PC-3 (cell line): Measurements from ENCODE around the gene BCAS4. TPM values are rescaled to one million over a fixed set of nuclear protein-coding genes. Genes with fewer than 3 reads are reported as not detected.

ENCODE experiments used
- ATAC-seq: fragments of 200-7000 bp; cut with Tn5 transposase; 2 replicates; pipeline ENCODE4 v1.9.1; 2020; ENCODE audit warnings: mild to moderate bottlenecking, moderate library complexity
- BruUV-seq: library from RNA; stranded (reverse); fragments of 400-500 nt; replicated peaks from 2 replicates; lab custom pipeline; 2021; lab: Mats Ljungman, UMichigan
- CTCF ChIA-PET: fragments of 300-600 bp; sonication (Branson Sonifier 250); formaldehyde crosslinking; loops from one replicate; lab custom pipeline; 2022; ENCODE audit warnings: antibody characterized with exemption; lab: Charles Lee
- POLR2A ChIA-PET: fragments of 300-600 bp; sonication (Branson Sonifier 250); formaldehyde crosslinking; loops from one replicate; lab custom pipeline; 2022; ENCODE audit warnings: antibody characterized with exemption; ENCODE audit not compliant: unreplicated experiment; lab: Charles Lee
- DNase-seq: peaks from one replicate; pipeline ENCODE4 v3.0.0-alpha.2; 2015
- H2AFZ ChIP-seq: fragments of 300-600 bp; sonication (generic); 2 replicates; pipeline ENCODE4 v1.6.0; 2016; ENCODE audit warnings: antibody characterized with exemption, low read length
- H3F3A ChIP-seq: fragments of 300-600 bp; sonication (generic); one replicate; pipeline ENCODE4 v1.6.0; 2017; ENCODE audit warnings: antibody characterized with exemption, low read length, control low read depth, mild to moderate bottlenecking; ENCODE audit not compliant: unreplicated experiment
- H3K27ac ChIP-seq: fragments of 300-600 bp; sonication (generic); 2 replicates; pipeline ENCODE4 v1.5.1; 2016; ENCODE audit warnings: mild to moderate bottlenecking, low read length
- H3K27me3 ChIP-seq: fragments of 300-600 bp; sonication (generic); 2 replicates; pipeline ENCODE4 v1.6.1; 2016; ENCODE audit warnings: low read length, mixed read lengths
- H3K36me3 ChIP-seq: fragments of 300-600 bp; sonication (generic); 2 replicates; pipeline ENCODE4 v1.6.1; 2016; ENCODE audit warnings: low read depth, mixed run types, low read length, mixed read lengths
- H3K4me1 ChIP-seq: fragments of 300-600 bp; sonication (generic); 2 replicates; pipeline ENCODE4 v1.5.1; 2016; ENCODE audit warnings: low read length; ENCODE audit not compliant: insufficient read depth
- H3K4me2 ChIP-seq: fragments of 300-600 bp; sonication (generic); 2 replicates; pipeline ENCODE4 v1.6.0; 2016; ENCODE audit warnings: low read length
- H3K4me3 ChIP-seq: fragments of 300-600 bp; sonication (generic); 2 replicates; pipeline ENCODE4 v1.5.1; 2016; ENCODE audit warnings: mild to moderate bottlenecking, low read length, mixed read lengths
- H3K79me2 ChIP-seq: fragments of 300-600 bp; sonication (generic); 2 replicates; pipeline ENCODE4 v1.6.1; 2017; ENCODE audit warnings: low read length, mixed read lengths
- H3K9ac ChIP-seq: fragments of 300-600 bp; sonication (generic); 2 replicates; pipeline ENCODE4 v1.6.0; 2016; ENCODE audit warnings: mild to moderate bottlenecking, low read length
- H3K9me2 ChIP-seq: fragments of 300-600 bp; sonication (generic); replicated peaks from 2 replicates; pipeline ENCODE4 v1.6.1; 2016; ENCODE audit warnings: mixed run types, low read length, mixed read lengths
- H3K9me3 ChIP-seq: fragments of 300-600 bp; sonication (generic); 2 replicates; pipeline ENCODE4 v1.6.1; 2016; ENCODE audit warnings: low read length, mixed read lengths
- H4K20me1 ChIP-seq: fragments of 300-600 bp; sonication (generic); 2 replicates; pipeline ENCODE4 v1.6.1; 2016; ENCODE audit warnings: low read length, mixed read lengths
- CTCF ChIP-seq: fragments of 300-600 bp; sonication (generic); conservative IDR thresholded peaks from 2 replicates; pipeline ENCODE4 v1.5.1; 2017; ENCODE audit warnings: antibody characterized with exemption, low read depth, mild to moderate bottlenecking, low read length
- EZH2 ChIP-seq: fragments of 300-600 bp; sonication (generic); IDR thresholded peaks from one replicate; pipeline ENCODE4 v1.6.1; 2017; ENCODE audit warnings: antibody characterized with exemption, mild to moderate bottlenecking, low read length; ENCODE audit not compliant: unreplicated experiment
- EZH2phosphoT487 ChIP-seq: fragments of 300-600 bp; sonication (generic); IDR thresholded peaks from 2 replicates; pipeline ENCODE4 v1.6.1; 2018; ENCODE audit warnings: mild to moderate bottlenecking, antibody characterized with exemption, low read length, borderline replicate concordance
- intact Hi-C: fragments of 100-400 bp; cut with micrococcal nuclease; formaldehyde crosslinking; loops from 2 replicates; pipeline ENCODE4 v1.9.0; 2023
- total RNA-seq: library from RNA; depleted of rRNA; stranded (reverse); fragments of >200 nt; gene quantifications from 2 replicates; pipeline ENCODE4 v1.2.3, GENCODE V29; 2014

BCAS4 gene
- total RNA-seq, 1 experiment from 2014 or later: 56.9 TPM

- ChIA-PET CTCF (interaction anchor here (1.0 to 2.1 kb wide), 3 partner anchors 41 to 139 kb away, joined by 4 to 9 read pairs (median 5); no protein-coding TSS in a partner anchor), POLR2A (interaction anchor here (0.5 to 0.8 kb wide), 4 partner anchors 34 to 853 kb away, joined by 3 to 4 read pairs (median 4); partner anchors contain the start of genes DPM1 and MOCS3)
- Histone ChIP-seq H3K27me3 (no peaks in the 10 kb centered on the region), H3F3A (no peaks in the 10 kb centered on the region), H3K9me2 (no peaks in the 10 kb centered on the region), H4K20me1 (no peaks in the 10 kb centered on the region), H3K9ac (peak overlapping the region; percentile 84), H3K79me2 (peaks cover 1% of the 10 kb centered on the region; the same call in 1 of the 2 replicates), H3K4me1 (peaks cover 21% of the 10 kb centered on the region), H3K4me3 (no peak overlapping the region), H3K27ac (peak overlapping the region; percentile 5; the same call in 1 of the 2 replicates), H3K4me2 (peak overlapping the region; percentile 80), H2AFZ (peak overlapping the region; percentile 95), H3K36me3 (no peaks in the 10 kb centered on the region), H3K9me3 (no peaks in the 10 kb centered on the region)
- TSS peak; percentile 51 for BruUV-seq
- ATAC-seq: no peak
- peak; percentile 22 for DNase-seq
- no peak for TF ChIP-seq CTCF
- no peak for TF ChIP-seq EZH2phosphoT487
- no peak for TF ChIP-seq EZH2
- intact Hi-C loops: no loop called here
Observed at GRCh38 chr20:50789968-50790650, 4.8 kb upstream of the BCAS4 start.

DNA sequence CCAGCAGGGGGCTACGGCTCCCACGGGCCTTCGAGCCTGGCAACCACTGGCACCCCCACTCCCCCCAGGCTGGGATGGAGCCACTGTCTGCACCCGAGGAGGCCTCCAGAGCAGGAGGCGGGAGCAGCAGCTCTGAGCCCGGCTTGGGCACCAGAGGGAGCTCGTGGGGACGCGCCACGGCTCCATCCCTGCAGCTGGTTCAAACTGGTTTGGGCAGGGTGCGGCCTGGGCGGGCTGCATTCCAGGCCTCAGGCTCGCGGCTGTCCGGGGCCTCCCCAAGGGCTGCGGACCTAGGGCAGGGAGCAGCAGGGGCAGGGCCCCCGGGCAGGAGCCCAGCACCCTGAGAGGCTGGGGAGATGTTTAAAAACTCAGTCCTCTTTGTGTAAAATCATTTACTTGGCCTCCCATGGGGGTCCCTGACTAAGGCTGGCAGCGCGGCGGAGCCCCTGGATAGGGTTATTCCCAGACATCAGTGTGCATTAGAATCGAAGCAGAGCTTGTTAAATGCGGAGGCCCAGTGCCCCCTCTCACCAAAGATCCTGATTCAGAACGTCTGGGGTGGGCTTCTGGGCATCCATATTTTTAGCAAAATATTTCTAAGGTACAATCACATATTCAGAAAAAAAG is 4.1 kb upstream of the BCAS4 start:
- H3K4me3 ChIP-seq: peak overlapping the region; percentile 47
- ATAC-seq (peak; percentile 83), DNase-seq (peak; percentile 96)
- peaks cover 24% of the 10 kb centered on the region for H3K4me1 ChIP-seq
- no peaks in the 10 kb centered on the region for H3K9me3 ChIP-seq
- H2AFZ ChIP-seq: peak overlapping the region; percentile 95
- intact Hi-C loops: no loop called here
- TF ChIP-seq CTCF (peak; percentile 88), EZH2 (no peak)
- ChIA-PET POLR2A (interaction anchor here (0.5 to 0.8 kb wide), 6 partner anchors 30 to 854 kb away, joined by 3 to 22 read pairs (median 4); partner anchors contain the start of genes DPM1 and MOCS3), CTCF (interaction anchor here (0.5 to 2.1 kb wide), 8 partner anchors 25 to 824 kb away, joined by 3 to 9 read pairs (median 4); partner anchors contain the start of gene ADNP)
- peaks cover 8% of the 10 kb centered on the region; the same call in 1 of the 2 replicates for H3K79me2 ChIP-seq
- H3K36me3 ChIP-seq: no peaks in the 10 kb centered on the region
- no peaks in the 10 kb centered on the region for H3K27me3 ChIP-seq
- no peaks in the 10 kb centered on the region for H3F3A ChIP-seq
- BruUV-seq: TSS peak; percentile 95
- peak overlapping the region; percentile 84 for H3K9ac ChIP-seq
- H3K9me2 ChIP-seq: no peaks in the 10 kb centered on the region
- H3K4me2 ChIP-seq: peak overlapping the region; percentile 80
- no peaks in the 10 kb centered on the region for H4K20me1 ChIP-seq
- peak overlapping the region; percentile 70 for H3K27ac ChIP-seq
